Measurements from ENCODE around the gene LOC101059915.

The LOC101059915 gene

DNA sequence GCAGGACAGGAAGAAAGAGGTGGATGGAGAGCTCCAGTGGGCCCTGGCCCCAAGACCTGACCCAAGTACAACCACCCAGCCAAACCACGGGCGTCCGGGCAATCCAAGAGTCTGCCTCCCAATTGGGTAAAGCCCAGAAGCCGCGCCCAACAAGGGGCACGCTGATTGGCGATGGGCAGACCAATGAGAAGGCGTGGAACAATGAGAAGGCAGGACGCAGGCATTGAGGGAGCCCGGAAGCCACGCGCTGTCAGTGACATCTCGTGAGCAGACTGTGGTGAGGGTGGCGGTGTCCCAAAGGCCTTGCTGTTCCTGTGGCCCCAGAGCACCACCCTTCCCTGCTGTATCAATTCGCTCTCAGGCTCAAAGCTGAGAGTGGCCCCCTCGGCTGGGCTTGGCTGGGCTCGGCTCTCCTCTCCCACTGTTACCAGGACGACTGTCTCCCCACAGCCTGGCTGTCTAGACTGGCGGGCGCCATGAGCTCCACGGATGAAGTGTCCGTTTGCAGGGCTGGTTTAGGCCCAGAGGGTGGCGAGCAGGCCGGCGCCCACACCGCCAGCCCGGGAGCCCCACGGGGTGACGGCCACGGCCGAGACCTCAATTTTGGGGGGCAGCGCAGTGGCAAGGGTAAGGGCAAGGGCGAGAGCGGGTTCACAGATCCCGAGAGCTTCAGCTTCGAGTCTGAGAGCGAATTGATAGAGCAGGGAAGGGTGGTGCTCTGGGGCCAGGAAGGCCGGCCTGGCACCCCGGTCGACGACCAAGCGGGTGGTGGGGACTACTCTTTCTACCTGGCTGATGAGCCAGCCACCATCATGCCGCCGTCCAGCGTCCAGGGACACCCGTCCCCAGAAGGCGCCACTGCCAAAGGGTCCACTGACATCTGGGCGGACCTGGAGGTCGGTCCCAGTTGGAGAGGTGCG lies at the start of gene LOC101059915:
Gene LOC101059915, plus strand, starts transcription at position 219 of the 920 bp plus-strand sequence.
- DNase-seq = no peak

DNA sequence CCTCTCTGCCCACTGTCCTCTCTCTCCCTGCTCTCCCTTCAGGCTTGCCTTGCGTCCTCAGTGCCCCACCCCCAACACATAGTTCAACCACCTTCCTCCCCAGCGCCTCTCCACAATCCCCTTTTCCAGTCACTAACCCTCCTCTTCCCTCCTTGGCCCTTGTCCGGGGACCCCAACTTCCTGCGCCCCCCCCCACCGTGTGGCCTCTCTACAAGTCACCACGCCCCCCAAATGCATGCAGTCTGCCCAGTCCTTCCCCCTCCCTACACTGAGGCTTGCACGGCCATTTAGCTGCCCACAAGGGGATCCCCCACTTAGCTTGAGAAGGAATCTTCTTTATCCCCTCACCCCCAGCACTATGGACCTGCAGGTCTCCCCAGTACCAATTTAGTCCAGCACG lies 49.6 kb upstream of the LOC101059915 start:
- no peak for DNase-seq

DNA sequence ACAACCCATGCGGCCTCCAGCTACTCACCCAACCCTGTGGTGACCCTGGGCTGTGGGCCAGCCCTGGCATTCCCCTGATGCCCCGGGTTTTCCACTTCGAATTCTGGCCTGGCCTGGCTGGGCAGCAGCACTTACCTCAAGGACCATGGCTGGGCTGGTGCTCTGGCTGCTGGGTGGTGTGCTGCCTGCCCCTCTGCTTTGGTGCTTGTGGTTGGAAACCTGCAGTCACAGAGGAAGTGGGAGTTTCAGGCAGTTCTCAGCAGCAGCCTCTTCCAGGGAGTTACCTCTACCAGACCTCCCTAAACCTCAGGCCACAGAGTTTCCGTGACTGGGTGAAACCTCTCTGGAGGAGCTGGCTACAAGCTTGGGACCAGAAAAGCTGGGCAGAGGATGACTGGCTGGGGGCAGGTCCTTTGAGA lies 49.0 kb upstream of the LOC101059915 start, which contains the start of gene CXCR3:
Gene CXCR3, minus strand, starts transcription at position 209 of the 419 bp plus-strand sequence. Its CDS starts 62 bp downstream, at position 147.
- DNase-seq = peak; percentile 79

DNA sequence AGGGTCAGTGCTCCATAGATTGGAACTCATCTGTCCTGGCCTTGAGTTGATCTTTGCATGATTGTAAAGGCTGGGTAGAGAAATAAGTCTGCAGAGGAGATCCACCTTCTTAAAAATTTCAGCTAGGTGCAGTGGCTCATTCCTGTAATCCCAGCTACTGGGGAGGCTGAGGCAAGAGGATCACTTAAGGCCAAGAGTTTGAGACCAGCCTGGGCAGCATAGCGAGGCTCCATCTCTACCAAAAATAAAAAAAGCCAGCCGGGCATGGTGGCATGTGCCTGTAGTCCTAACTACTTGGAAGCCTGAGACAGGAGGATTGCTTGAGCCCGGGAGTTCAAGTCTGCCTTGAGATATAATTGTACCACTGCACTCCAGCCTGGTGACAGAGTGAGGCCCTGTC lies 48.6 kb upstream of the LOC101059915 start:
- no peak for DNase-seq

DNA sequence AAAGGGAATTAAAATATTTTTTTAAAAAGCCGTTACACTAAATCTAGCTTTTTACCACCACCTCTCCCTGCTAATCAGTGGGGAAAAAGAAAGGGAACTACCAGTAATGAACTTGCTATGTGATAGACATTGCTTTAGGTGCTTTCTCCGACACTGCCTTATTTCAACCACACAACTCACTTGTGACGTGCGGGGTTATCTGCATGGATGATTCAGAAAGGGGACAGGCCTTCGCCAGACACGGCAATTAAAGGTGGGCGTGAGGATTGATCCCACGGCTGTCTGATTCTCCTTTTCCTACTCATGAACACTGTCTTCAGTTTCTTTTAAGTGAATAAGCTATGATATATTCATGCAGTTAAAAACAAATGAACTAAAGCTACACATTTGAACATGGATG lies 48.2 kb upstream of the LOC101059915 start:
- no peak for DNase-seq

DNA sequence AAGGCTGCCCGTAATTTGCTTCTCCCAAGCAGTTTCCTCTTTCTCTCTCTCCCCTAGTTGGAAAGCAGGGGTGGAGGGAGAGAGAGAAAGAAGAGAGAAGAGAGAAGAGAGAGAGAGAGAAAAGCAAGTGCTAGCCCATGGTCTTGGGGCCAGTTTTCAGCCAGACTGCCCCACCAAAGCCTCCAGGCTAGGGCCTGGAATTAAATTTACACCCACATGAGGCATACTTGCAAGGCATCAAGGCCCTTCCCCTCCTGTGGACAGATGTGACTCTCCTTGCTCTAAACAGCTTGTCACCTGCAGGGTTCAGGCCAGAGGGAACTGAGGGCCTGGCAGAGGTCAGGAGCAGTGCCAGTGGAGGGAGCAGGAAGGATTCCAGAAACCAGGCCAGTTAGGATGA lies 47.4 kb upstream of the LOC101059915 start:
- no peak for DNase-seq

DNA sequence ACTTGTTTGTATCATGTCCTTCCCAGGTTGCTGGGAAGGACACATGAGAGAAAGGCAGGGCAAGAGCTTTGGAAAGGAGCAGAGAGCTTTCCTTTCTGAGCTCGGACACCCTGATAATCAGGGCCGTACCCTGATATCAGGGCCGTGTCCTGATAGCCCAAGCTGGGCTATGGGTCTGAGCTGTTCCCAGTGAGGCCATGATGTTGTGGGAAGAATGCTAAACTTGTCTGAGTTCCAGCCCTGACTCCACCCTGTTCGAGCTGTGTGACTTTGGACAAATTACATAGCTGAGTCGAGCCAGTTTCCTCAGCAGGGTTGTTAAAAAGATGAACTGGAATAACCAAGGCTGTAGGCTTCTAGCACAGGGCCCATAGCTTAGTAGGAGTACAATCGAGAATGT lies 45.7 kb upstream of the LOC101059915 start:
- DNase-seq = no peak

DNA sequence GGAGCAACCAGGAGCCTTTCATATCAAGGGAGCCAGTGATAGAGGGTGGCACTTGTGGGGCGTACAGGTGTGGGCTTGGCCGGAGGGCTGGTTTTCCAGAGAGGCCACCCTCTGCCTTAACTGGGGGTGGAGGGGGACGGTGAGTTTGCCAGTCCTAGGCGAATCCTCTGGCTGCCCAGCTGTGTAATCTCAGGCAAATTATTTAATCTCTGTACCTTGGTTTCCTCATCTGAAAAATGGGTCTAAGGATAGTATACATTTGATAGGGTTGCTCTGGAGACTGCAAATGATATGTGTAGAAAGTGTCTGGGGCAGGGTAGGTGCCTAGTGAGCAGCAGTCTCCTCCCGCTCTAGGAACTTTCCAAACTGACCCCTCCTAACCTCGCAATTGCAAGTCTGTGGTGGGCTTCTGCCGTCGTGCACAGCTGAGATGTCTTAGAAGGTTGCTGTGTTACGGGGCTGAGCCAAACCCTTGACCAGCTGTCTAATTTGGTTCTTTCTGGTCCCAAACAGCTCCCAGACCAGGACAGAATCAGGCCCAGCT lies 45.2 kb upstream of the LOC101059915 start:
- DNase-seq = no peak

DNA sequence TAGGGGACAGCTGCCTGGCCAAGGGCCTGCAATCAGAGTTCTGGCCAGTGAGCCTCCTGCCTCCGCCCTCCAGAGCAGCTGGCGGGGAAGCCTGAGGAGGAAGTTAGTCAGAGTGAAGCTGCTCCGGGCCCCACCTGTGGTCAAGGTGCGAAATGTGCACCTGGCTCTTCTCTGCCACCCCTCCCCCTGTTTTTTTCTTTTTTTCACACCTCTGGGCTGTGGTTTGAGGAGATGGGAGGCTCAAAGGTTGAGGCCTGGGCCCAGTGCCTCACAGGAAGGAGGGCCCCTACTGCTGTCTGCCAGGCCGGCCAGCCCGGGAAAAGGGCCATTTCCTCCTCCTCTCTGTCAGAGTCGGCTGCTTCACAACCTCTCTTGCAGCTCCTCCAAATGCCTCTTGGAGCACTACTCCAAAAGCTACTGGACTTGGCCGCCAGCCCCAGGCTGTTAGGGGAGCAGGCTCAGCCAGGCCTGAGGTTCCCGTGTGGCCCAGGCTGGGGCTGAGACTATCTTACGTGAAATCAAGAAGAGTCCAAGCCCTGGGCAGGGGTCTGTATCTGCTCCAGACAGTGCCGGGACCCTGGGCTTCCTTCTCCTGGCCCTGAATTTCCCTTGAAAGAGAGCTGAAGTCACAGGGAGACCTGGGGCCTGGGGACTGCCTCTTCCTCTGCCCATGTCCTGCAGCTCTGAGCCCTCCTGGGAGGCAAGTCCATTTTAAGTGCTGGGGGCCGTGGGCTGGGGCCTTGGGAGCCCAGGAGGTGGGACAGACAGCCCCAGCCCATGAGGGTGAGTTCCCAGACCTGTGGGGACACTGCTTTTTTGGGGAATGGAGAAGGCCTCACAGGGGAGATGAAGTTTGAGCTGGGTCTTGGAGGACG lies 44.5 kb upstream of the LOC101059915 start:
- peak; percentile 76 for DNase-seq

DNA sequence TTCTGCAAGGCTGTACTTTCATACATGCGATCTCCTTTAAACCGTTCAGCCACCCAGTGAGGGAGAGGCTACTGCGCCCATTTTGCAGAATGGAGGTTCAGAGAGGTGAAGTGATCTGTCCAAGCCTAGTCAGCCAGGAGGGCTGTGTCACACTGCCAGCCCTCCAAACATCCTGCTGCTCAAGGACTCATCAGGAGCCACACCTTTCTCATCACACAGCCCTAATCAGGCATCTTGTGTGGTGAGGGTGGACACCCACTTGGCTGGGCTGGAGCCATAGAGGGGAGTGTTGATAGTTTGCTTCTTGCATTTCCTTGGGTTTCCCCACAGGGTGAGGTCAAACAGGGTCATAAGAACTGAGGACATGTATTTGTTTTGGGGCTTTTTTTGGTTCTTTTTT lies 43.6 kb upstream of the LOC101059915 start:
- DNase-seq = peak; percentile 64

DNA sequence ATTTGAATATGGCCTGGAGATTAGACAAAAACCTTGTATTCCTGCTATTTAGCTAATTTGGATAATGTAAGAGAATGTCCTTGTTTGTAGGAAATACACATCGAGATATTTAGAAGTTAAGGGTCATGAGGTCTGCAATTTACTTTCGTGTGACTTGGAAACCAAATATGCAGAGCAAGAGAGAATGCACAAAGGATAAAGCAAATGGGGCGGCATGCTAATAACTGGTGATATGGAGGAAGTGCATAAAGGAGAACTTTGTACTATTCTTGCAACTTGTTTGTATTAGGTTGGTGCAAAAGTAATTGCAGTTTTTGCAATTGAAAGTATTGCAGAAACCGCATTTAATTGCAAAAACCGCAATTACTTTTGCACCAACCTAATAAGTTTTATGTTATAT lies 41.9 kb upstream of the LOC101059915 start:
- DNase-seq = no peak

DNA sequence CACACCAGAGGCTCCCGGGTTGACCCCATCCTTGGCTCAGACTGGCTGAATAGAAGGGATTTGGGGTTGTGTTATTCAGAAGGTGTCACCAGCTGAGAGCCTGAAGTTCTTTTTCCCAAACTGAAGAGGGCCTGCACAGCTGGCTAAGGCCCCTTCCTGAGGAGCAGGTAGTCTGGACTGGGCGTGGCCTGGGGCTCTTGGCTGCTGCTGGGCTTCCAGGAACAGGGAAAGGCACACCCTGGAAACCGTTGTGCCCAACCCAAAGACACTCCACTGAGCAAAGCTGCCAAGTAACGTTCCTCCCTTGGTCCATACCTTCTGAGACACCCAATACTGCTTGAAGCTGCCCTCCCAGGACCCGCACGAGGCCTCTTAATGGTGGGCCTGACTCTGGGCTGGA lies 40.8 kb upstream of the LOC101059915 start:
- no peak for DNase-seq

DNA sequence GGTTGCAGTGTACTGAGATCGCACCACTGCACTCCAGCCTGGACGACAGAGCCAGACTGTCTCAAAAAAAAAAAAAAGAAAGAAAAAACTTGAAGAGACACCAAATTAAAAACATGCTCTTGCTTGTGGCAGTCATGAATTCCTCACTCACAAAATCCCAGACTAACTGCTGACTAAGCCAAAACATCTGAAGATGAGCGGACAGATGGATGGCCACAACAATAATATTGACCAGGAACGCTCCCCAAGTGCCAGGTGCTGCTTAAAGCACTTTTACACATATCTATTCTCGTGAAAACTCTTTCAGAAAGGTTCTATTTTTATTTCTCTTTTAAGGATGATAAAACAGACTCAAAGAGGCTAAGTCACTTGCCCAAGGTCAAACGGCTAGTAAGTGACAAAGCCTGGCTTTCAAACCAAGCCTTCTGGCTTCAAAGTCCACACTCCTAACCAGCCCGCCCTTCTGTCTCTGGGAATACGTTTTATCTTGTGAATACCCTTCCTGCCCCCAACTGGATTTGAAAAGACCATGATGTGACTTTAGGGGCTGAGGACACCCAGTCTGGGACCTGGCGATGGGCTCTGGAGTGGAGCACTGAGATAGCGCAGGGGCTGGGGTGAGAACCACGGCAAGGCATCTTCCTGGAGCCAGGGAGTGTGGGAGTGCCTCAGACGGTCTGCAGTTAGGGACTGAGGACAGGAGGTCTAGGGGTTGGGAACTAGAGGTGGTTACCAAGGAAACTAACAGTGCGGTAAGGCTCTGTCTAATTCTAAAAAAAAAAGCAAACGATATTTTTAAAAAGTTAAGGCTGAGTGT lies 39.5 kb upstream of the LOC101059915 start:
- no peak for DNase-seq

DNA sequence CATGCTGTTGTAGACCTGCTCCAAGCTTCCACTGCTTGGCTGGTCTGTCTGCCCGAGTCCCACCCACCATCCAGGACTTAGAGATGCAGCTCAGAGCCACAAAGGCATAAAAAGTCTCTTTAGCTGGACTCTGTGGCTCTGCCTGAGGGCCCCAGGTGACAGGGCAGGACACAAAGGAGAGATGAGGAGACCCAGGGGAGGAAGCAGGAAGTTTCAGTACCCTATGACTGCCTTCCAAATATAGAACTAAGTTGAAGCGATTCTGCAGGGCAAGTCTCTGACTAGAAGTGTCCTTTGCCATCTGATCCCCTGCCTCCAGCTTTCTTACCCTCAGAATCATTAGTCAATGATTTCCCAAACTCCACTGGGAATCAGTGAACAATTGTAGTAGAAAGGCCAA lies 37.9 kb upstream of the LOC101059915 start:
- no peak for DNase-seq

DNA sequence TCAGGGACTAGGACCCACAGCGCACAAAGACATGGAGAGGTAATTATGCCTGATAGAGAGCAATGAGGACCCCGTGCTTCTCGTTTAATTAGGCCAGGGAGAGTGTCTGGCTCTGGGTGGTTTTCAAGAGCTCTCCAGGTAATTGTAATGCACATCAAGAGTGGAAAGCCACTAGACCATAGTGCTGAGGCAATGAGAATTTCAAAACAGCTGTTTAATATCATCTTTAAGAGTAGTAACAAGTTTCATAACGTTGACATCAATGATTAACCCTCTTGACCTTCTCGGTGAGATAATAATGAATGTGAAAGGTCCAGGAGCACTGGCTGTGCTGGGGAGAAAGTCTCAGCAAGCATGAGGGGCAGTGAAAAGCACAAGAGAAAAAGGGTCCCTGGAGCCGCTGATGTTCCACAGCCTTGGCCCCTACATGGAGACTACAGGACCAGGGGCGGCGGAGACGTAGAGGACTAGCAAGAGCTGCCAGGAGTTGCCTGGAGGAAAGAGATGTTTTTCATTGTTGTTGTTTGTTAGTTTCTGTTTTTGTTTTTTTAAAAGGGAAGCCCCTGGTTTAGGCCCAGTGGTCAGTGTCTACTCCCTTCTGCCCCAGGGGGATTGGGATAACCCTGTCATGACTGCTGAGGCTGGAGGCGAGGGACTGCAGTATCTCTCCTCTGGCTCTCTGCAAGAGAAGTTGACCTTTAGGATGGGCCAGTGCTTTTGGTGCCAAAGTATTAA lies 34.3 kb upstream of the LOC101059915 start:
- DNase-seq = no peak

DNA sequence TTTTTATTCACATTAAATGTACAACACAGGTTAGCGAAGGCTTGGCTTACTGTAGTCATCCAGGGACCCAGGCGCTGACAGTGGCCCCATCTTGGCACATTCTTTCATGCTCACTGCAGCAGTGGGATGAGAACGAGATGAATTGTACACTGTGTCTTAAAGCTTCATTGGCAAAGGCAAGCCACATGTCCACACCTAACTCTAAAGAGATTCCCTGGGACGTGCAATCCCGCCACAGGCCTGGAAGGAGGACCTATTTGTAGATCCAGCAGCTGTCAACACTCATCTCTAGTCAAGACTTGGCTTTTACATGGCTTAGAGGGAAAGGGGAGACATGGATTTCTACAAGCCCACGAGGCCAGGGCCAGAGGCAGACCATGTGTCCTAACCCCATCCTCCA lies 33.0 kb upstream of the LOC101059915 start:
- no peak for DNase-seq

DNA sequence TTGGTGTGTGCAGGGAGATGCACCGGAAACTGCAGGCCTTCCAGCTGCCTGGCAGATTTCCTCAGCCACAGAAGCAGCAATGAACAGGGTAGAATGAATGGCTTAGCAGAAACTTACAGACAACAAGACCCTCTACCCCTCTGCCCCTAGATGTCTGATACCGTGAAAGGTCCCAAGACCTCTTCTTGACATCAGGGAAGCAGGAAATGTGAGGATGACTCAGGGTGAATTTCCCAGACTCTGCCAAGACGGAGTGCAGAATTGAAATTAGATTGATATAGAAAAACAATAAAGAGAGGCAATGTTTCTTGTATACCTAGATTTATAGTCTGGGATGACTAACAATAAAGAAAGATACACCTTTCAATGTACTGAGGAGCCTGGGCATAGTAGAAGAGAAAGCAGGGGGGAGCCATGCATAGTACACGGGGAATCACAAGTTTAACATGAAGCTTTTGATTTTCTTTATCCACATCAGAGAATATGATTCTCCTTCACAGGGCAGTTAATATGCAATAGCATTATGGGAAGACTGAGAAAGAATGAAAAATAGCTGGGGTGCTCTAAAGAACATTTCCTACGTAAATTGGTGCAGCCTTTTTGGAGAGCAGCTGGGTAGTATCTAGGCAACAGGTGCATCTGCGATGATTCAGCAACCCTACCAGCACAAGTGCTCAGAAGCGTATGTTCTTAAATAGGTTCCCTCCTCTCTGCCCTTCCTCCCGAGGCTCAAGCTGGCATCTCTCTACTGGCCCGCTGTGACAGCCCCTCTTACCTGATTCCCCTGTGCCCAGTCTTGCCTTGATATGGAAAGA lies 30.7 kb upstream of the LOC101059915 start:
- no peak for DNase-seq

DNA sequence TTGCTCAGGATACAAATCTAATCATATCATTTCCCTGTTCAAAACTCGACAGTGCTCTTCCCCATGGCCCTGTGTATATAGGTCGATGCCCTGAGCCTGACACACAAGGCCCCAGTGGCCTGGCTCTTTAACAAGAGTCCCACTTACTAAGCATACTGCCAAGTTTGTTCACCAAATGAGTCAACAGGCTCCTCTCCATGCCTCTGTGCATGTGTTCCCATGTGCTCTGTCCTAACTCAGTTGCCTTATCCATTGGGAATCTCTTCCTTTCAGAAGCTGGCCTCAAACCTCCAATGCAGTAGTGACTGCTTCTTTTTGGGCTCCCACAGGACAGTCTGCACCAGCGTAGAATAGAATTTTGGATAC lies 30.1 kb upstream of the LOC101059915 start:
- DNase-seq = no peak

DNA sequence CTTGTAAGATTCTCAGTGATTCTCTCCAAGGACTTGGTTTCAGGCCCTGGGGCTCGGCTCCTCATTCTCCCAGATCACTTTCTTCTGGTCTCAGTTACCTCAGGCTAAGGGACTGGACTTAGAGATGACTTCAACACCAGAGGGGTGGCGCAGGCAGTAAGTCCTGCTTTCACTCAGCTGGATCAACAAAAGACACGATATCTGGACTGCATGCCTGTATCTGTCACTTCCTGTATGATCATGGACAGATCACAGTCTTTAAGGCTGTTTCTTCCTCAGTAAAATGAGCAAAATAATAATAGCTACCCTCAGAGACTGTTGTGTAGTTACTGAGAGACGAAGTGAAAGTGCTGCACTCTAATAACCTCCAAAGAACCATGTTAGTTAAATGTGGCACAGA lies 29.5 kb upstream of the LOC101059915 start:
- peak; percentile 22 for DNase-seq

DNA sequence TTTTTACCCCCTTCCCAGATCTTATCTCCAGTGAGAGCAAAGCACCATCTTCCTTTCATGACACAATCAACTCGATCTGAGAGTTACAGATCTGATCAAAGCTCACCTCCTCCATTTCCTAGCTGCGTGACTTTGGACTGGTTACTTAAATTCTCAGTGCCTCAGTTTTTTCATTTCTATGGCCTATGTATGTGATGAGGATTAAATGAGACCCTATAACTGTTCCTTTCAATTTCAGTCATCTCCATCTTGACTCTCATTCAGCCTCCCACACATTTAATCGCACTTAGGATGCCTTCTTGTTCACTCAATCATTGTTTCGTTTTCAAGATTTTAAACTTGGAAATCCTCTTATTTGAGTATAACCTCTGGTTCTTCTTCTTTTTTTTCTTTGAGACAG lies 28.9 kb upstream of the LOC101059915 start:
- no peak for DNase-seq

DNA sequence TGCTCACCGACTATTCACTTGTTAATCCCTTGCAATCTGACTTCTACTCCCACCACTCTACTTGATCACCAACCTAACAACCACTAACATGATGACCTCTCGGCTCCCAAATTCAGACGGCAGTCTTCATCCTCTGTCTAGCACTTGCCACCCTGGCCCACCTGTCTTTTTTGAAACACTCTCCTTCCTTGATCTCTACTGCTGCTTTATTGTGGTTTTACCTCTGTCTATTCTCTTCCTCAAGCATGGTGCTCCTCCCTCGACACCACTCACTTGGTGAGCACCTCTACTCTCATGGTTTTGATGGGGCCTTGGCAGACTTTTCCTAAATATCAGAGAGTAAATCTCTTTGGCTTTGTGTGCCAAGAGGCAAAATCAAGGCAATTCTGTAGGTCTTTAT lies 27.3 kb upstream of the LOC101059915 start:
- no peak for DNase-seq
